HCT116 (cell line): ENCODE results near the gene RNF175. TPM values are rescaled to one million over a fixed set of nuclear protein-coding genes. Genes with fewer than 3 reads are reported as not detected.

ENCODE experiments used
- ATAC-seq: fragments of 200-7000 bp; cut with Tn5 transposase; 2 replicates; pipeline ENCODE4 v1.9.1; 2020; ENCODE audit warnings: mild to moderate bottlenecking, moderate library complexity
- BruUV-seq: library from RNA; stranded (reverse); fragments of 400-500 nt; replicated peaks from 2 replicates; lab custom pipeline; 2021; lab: Mats Ljungman, UMichigan
- CTCF ChIA-PET: fragments of 300-600 bp; sonication (Branson Sonifier 250); formaldehyde crosslinking; loops from one replicate; lab custom pipeline; 2021; ENCODE audit warnings: antibody characterized with exemption; lab: Charles Lee
- POLR2A ChIA-PET: fragments of 300-600, 350-600 bp; sonication (Branson Sonifier 250); formaldehyde crosslinking; loops from one replicate; lab custom pipeline; 2021; ENCODE audit warnings: antibody characterized with exemption; lab: Charles Lee
- RAD21 ChIA-PET, 2 experiments: fragments of 300-600 bp; sonication (Branson Sonifier 250); formaldehyde crosslinking; loops; one replicate each; lab custom pipeline; 2023; ENCODE audit warnings: low total read pairs in 2 of 2; ENCODE audit not compliant: uncharacterized antibody in 2 of 2, unreplicated experiment in 2 of 2, low non-redundant PET in 1 of 2; lab: Charles Lee
- DNase-seq: peaks from one replicate; pipeline ENCODE4 v3.0.0-alpha.2; 2010; ENCODE audit warnings: low read depth, low spot score
- H2AFZ ChIP-seq: fragments of 200-600 bp; shearing (Covaris generic), sonication (generic); 2 replicates; pipeline ENCODE4 v1.6.1; 2017; ENCODE audit warnings: low read depth, mixed run types, mixed read lengths, antibody characterized with exemption, low read length; ENCODE audit not compliant: poor library complexity, severe bottlenecking
- H3K27ac ChIP-seq: 2 replicates; pipeline ENCODE4 v1.5.1; 2012; ENCODE audit warnings: low read depth, low read length
- H3K27me3 ChIP-seq: fragments of 200-600 bp; sonication (generic); 2 replicates; pipeline ENCODE4 v1.6.1; 2016; ENCODE audit warnings: mixed run types, low read length, mixed read lengths; ENCODE audit not compliant: insufficient read depth
- H3K36me3 ChIP-seq, 2 experiments: fragments of 200-500 bp in 1 of 2; fragments of 200-600 bp in 1 of 2; sonication (Bioruptor generic) in 1 of 2; sonication (generic) in 1 of 2; 2 replicates each; pipeline versions ENCODE4 v1.5.1 to v1.6.1; 2014 to 2016; ENCODE audit warnings: low read length in 2 of 2, inconsistent platforms in 1 of 2, mixed read lengths in 1 of 2, mixed run types in 1 of 2; ENCODE audit not compliant: insufficient read depth in 2 of 2, control insufficient read depth in 1 of 2
- H3K4me1 ChIP-seq, 2 experiments: fragments of 200-600 bp in 1 of 2; sonication (generic) in 1 of 2; 2 replicates each; pipeline versions ENCODE4 v1.5.1 to v1.6.1; 2012 to 2017; ENCODE audit warnings: low read length in 2 of 2, inconsistent platforms in 1 of 2, mild to moderate bottlenecking in 1 of 2, mixed read lengths in 1 of 2, mixed run types in 1 of 2, moderate library complexity in 1 of 2; ENCODE audit not compliant: insufficient read depth in 2 of 2, control insufficient read depth in 1 of 2
- H3K4me2 ChIP-seq: fragments of 200-600 bp; sonication (generic); 2 replicates; pipeline ENCODE4 v1.6.1; 2017; ENCODE audit warnings: mixed run types, low read length, mixed read lengths
- H3K4me3 ChIP-seq, 2 experiments: fragments of 200-600 bp in 1 of 2; sonication (generic) in 1 of 2; replicated peaks in 1 of 2; 2 replicates each; pipeline ENCODE4 v1.5.1; 2011 to 2016; ENCODE audit warnings: low read length in 2 of 2, control low read depth in 1 of 2, low read depth in 1 of 2, mild to moderate bottlenecking in 1 of 2, mixed read lengths in 1 of 2, mixed run types in 1 of 2
- H3K79me2 ChIP-seq: fragments of 200-600 bp; sonication (generic); 2 replicates; pipeline ENCODE4 v1.6.1; 2017; ENCODE audit warnings: mild to moderate bottlenecking, mixed run types, low read length, moderate library complexity, mixed read lengths; ENCODE audit not compliant: insufficient read depth
- H3K9ac ChIP-seq: fragments of 200-600 bp; sonication (generic); 2 replicates; pipeline ENCODE4 v1.6.1; 2016; ENCODE audit warnings: low read length, mixed read lengths
- H3K9me2 ChIP-seq: fragments of 200-600 bp; sonication (generic), shearing (Covaris generic); 2 replicates; pipeline ENCODE4 v1.6.1; 2017; ENCODE audit warnings: mixed run types, mild to moderate bottlenecking, moderate library complexity; ENCODE audit not compliant: insufficient read depth
- H3K9me3 ChIP-seq, 2 experiments: fragments of 200-500 bp in 1 of 2; fragments of 200-600 bp in 1 of 2; sonication (Bioruptor generic) in 1 of 2; sonication (generic) in 1 of 2; 2 replicates each; pipeline ENCODE4 v1.6.1; 2014 to 2017; ENCODE audit warnings: low read length in 2 of 2, mixed read lengths in 2 of 2, inconsistent platforms in 1 of 2, low read depth in 1 of 2, mild to moderate bottlenecking in 1 of 2, mixed run types in 1 of 2, moderate library complexity in 1 of 2; ENCODE audit not compliant: control insufficient read depth in 1 of 2, insufficient read depth in 1 of 2
- H4K20me1 ChIP-seq: fragments of 200-600 bp; sonication (generic), shearing (Covaris generic); 2 replicates; pipeline ENCODE4 v1.6.1; 2017; ENCODE audit warnings: mixed run types, mild to moderate bottlenecking, moderate library complexity; ENCODE audit not compliant: insufficient read depth
- CEBPB ChIP-seq: IDR thresholded peaks from 2 replicates; pipeline ENCODE4 v1.6.1; 2012; ENCODE audit warnings: low read depth
- EGR1 ChIP-seq: IDR thresholded peaks from 2 replicates; pipeline ENCODE4 v1.6.1; 2012; ENCODE audit warnings: low read depth
- ELF1 ChIP-seq: IDR thresholded peaks from 2 replicates; pipeline ENCODE4 v1.6.1; 2012; ENCODE audit warnings: low read depth, borderline replicate concordance
- EZH2 ChIP-seq: fragments of 200-600 bp; sonication (generic); IDR thresholded peaks from 2 replicates; pipeline ENCODE4 v1.6.1; 2017; ENCODE audit warnings: antibody characterized with exemption, mixed run types
- EZH2phosphoT487 ChIP-seq: fragments of 200-600 bp; IDR thresholded peaks from 2 replicates; pipeline ENCODE4 v1.6.1; 2018; ENCODE audit warnings: antibody characterized with exemption, borderline replicate concordance
- POLR2A ChIP-seq: IDR thresholded peaks from 2 replicates; pipeline ENCODE4 v1.7.0; 2011; ENCODE audit warnings: borderline replicate concordance; ENCODE audit not compliant: insufficient read depth, insufficient read length; ENCODE audit errors: extremely low read depth
- POLR2AphosphoS5 ChIP-seq: IDR thresholded peaks from 2 replicates; pipeline ENCODE4 v1.6.1; 2011; ENCODE audit warnings: mild to moderate bottlenecking, low read depth, low read length, moderate library complexity
- RAD21 ChIP-seq: IDR thresholded peaks from 2 replicates; pipeline ENCODE4 v1.6.1; 2012; ENCODE audit warnings: low read depth, mild to moderate bottlenecking
- REST ChIP-seq: IDR thresholded peaks from 2 replicates; pipeline ENCODE4 v1.6.1; 2012; ENCODE audit warnings: low read depth
- SIN3A ChIP-seq: IDR thresholded peaks from 2 replicates; pipeline ENCODE4 v1.6.1; 2012; ENCODE audit warnings: low read depth
- SP1 ChIP-seq: IDR thresholded peaks from 2 replicates; pipeline ENCODE4 v1.6.1; 2012; ENCODE audit warnings: low read depth
- SRF ChIP-seq: IDR thresholded peaks from 2 replicates; pipeline ENCODE4 v1.6.1; 2012; ENCODE audit warnings: low read depth
- YY1 ChIP-seq: IDR thresholded peaks from 2 replicates; pipeline ENCODE4 v1.6.1; 2011; ENCODE audit warnings: low read length, low read depth, moderate library complexity, mild to moderate bottlenecking; ENCODE audit not compliant: insufficient replicate concordance; ENCODE audit errors: extremely low read depth
- ZFX ChIP-seq: fragments of 450-650 bp; IDR thresholded peaks from 2 replicates; pipeline ENCODE4 v1.6.1; 2017
- ZNF274 ChIP-seq: fragments of 200-500 bp; sonication (Bioruptor generic); IDR thresholded peaks from 2 replicates; pipeline ENCODE4 v1.6.1; 2014; ENCODE audit warnings: mild to moderate bottlenecking, low read depth, low read length, inconsistent platforms
- intact Hi-C: fragments of 100-400 bp; cut with micrococcal nuclease; formaldehyde crosslinking; loops from 2 replicates; pipeline ENCODE4 v1.10.0; 2022
- total RNA-seq: library from RNA; stranded (reverse); gene quantifications from one replicate; pipeline ENCODE4 v1.2.1, GENCODE V29; 2021; ENCODE audit not compliant: unreplicated experiment
- TF ChIP-seq, protein P1 (sequence below): IDR thresholded peaks from 2 replicates; pipeline ENCODE4 v1.6.1; 2012
- TF ChIP-seq, protein P2 (sequence below), 3 experiments: fragments of 200-600 bp in 1 of 3; sonication (generic) in 1 of 3; IDR thresholded peaks in 2 of 3; conservative IDR thresholded peaks in 1 of 3; 2 replicates each; pipeline ENCODE4 v1.5.1; 2012 to 2017; ENCODE audit warnings: low read depth in 2 of 3, low read length in 2 of 3, antibody characterized with exemption in 1 of 3, borderline replicate concordance in 1 of 3, control low read depth in 1 of 3, mild to moderate bottlenecking in 1 of 3, mixed read lengths in 1 of 3, mixed run types in 1 of 3, moderate library complexity in 1 of 3; ENCODE audit not compliant: insufficient read depth in 1 of 3
- TF ChIP-seq, protein P3 (sequence below): IDR thresholded peaks from 2 replicates; pipeline ENCODE4 v1.6.1; 2011; ENCODE audit warnings: mild to moderate bottlenecking, low read length, moderate library complexity; ENCODE audit not compliant: insufficient replicate concordance; ENCODE audit errors: extremely low read depth

Gene RNF175
- total RNA-seq, 1 experiment from 2014 or later = not detected

DNA sequence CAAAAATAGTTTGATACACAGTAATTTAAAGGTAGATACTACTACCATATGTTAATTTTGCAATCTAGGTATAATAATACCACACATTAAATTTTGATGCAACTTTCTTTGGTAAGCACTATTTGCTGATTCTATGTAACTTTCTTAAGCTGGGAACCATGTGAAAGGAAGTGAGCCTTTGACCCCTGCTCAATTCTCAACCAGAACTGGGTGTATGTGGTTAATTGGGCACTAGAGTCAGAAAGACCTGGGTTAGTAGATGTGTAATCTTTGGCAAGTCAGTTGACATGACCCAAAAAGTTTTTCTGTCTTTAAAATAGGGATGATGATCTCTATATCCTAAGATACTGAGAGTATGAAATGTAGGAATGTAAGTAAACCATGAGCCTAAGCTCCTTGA lies 53.3 kb downstream of the RNF175 start:
- H3K27ac ChIP-seq = no peak overlapping the region
- 0 out of 2 replicates have a peak, but pooled peaks cover 4% of the 10 kb centered on the region for H3K27me3 ChIP-seq
- RAD21 ChIA-PET = no interaction called here
- H3K4me1 ChIP-seq = no peaks in the 10 kb centered on the region
- H2AFZ ChIP-seq = no peak overlapping the region
- no peak overlapping the region for H3K4me2 ChIP-seq
- DNase-seq (no peak), ATAC-seq (no peak)
- POLR2A ChIA-PET = no interaction called here
- H3K4me3 ChIP-seq = no peak overlapping the region
- H3K9me2 ChIP-seq = no peaks in the 10 kb centered on the region
- H3K36me3 ChIP-seq = no peaks in the 10 kb centered on the region
- no TSS peak for BruUV-seq
- H3K79me2 ChIP-seq = no peaks in the 10 kb centered on the region
- H4K20me1 ChIP-seq = no peaks in the 10 kb centered on the region
- H3K9ac ChIP-seq = no peak overlapping the region
- intact Hi-C loops = no loop called here
- TF ChIP-seq EZH2 (no peak), ZFX (no peak), CEBPB (no peak), REST (no peak), SIN3A (no peak), POLR2AphosphoS5 (no peak), POLR2A (no peak), EZH2phosphoT487 (no peak), ZNF274 (no peak), YY1 (no peak), ELF1 (no peak), SP1 (no peak), EGR1 (no peak), SRF (no peak), RAD21 (no peak)
- TF ChIP-seq, protein P1, sequence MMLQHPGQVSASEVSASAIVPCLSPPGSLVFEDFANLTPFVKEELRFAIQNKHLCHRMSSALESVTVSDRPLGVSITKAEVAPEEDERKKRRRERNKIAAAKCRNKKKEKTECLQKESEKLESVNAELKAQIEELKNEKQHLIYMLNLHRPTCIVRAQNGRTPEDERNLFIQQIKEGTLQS = no peak
- TF ChIP-seq, protein P2, sequence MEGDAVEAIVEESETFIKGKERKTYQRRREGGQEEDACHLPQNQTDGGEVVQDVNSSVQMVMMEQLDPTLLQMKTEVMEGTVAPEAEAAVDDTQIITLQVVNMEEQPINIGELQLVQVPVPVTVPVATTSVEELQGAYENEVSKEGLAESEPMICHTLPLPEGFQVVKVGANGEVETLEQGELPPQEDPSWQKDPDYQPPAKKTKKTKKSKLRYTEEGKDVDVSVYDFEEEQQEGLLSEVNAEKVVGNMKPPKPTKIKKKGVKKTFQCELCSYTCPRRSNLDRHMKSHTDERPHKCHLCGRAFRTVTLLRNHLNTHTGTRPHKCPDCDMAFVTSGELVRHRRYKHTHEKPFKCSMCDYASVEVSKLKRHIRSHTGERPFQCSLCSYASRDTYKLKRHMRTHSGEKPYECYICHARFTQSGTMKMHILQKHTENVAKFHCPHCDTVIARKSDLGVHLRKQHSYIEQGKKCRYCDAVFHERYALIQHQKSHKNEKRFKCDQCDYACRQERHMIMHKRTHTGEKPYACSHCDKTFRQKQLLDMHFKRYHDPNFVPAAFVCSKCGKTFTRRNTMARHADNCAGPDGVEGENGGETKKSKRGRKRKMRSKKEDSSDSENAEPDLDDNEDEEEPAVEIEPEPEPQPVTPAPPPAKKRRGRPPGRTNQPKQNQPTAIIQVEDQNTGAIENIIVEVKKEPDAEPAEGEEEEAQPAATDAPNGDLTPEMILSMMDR (IDR thresholded peaks at IDR 0.05 in 2 of 3, conservative IDR thresholded peaks at IDR 0.05 in 1 of 3; ENCODE audit: borderline replicate concordance in 1 of 3, insufficient read depth in 1 of 3, low read depth in 2 of 3, low read length in 2 of 3) = no peak
- TF ChIP-seq, protein P3, sequence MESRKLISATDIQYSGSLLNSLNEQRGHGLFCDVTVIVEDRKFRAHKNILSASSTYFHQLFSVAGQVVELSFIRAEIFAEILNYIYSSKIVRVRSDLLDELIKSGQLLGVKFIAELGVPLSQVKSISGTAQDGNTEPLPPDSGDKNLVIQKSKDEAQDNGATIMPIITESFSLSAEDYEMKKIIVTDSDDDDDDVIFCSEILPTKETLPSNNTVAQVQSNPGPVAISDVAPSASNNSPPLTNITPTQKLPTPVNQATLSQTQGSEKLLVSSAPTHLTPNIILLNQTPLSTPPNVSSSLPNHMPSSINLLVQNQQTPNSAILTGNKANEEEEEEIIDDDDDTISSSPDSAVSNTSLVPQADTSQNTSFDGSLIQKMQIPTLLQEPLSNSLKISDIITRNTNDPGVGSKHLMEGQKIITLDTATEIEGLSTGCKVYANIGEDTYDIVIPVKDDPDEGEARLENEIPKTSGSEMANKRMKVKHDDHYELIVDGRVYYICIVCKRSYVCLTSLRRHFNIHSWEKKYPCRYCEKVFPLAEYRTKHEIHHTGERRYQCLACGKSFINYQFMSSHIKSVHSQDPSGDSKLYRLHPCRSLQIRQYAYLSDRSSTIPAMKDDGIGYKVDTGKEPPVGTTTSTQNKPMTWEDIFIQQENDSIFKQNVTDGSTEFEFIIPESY = no peak
- TF ChIP-seq, all 23 proteins: peak for 0
- no peaks in the 10 kb centered on the region for H3K9me3 ChIP-seq
- CTCF ChIA-PET = no interaction called here
